Fibroblast of pulmonary artery (primary cell): ENCODE results near the gene ABCG1.

ENCODE experiments used
- DNase-seq: peaks from one replicate; pipeline ENCODE4 v3.0.0-alpha.2; 2010; ENCODE audit warnings: low read depth
- H3K4me3 ChIP-seq: replicated peaks from 2 replicates; pipeline ENCODE4 v1.5.1; 2011; ENCODE audit warnings: low read depth, mild to moderate bottlenecking, control low read depth, low read length, moderate library complexity
- TF ChIP-seq, protein P1 (sequence below): IDR thresholded peaks from 2 replicates; pipeline ENCODE4 v1.5.1; 2011; ENCODE audit warnings: mild to moderate bottlenecking, control low read depth, low read length, inconsistent platforms; ENCODE audit errors: missing control alignments

Gene ABCG1

DNA sequence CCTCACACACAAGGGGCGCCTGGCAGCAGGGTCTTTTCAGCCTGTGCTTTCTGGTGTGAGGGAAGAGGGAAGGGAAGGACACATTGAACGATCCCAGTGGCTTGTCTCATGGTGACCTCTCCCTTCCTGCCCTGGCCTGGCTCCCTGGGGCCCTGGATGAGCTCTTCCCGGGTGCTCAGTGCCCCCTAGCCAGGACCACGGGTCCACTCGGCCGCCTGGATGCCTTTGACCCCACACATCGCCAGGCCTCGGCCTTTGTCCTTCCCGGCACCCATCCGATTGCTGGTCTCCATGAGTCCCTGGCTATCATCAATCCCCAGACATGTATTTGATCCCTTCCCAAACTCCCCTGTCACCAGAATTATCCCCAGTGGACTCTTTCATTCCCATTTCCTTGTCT lies 102.3 kb downstream of the ABCG1 start:
- H3K4me3 ChIP-seq = no peak overlapping the region
- TF ChIP-seq, protein P1, sequence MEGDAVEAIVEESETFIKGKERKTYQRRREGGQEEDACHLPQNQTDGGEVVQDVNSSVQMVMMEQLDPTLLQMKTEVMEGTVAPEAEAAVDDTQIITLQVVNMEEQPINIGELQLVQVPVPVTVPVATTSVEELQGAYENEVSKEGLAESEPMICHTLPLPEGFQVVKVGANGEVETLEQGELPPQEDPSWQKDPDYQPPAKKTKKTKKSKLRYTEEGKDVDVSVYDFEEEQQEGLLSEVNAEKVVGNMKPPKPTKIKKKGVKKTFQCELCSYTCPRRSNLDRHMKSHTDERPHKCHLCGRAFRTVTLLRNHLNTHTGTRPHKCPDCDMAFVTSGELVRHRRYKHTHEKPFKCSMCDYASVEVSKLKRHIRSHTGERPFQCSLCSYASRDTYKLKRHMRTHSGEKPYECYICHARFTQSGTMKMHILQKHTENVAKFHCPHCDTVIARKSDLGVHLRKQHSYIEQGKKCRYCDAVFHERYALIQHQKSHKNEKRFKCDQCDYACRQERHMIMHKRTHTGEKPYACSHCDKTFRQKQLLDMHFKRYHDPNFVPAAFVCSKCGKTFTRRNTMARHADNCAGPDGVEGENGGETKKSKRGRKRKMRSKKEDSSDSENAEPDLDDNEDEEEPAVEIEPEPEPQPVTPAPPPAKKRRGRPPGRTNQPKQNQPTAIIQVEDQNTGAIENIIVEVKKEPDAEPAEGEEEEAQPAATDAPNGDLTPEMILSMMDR = no peak
- DNase-seq = no peak

DNA sequence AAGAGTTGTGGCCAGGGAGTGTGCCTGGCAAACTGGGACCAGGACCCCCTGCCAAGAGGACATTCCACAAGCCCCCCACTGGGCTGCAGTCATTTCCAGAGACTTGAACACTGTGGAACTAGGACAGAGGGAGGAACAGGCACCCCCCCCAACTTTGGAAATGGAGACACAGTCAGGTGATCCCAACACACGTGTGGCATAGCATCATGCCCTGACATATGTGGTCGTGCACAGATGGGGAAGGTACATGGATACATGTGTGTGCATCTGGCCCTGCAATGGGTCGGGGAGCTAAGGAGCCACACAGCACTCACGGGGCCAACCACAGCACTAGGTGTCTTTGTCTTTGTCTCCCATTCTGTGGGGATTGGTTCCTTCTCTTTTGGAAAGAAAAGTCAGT lies 102.9 kb downstream of the ABCG1 start:
- TF ChIP-seq, protein P1 = no peak
- no peak for DNase-seq
- H3K4me3 ChIP-seq = no peak overlapping the region

DNA sequence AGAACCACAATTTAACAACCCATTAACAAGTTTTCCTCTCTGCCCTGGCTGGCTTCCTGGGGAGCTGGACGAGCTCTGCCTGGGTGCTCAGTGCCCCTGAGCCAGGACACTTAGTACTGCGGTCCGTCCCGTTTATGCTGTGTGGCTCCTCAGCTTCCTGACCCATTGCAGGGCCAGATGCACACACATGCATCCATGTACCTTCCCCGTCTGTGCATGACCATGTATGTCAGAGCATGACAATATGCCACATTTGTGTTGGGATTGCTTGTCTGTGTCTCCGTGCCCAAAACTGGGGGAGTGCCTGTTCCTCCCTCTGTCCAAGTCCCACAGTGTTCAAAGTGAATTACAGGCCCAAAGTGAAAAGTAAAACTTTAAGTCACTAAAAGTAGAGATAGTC lies 106.0 kb downstream of the ABCG1 start:
- TF ChIP-seq, protein P1 = no peak
- DNase-seq = no peak
- H3K4me3 ChIP-seq = no peak overlapping the region

DNA sequence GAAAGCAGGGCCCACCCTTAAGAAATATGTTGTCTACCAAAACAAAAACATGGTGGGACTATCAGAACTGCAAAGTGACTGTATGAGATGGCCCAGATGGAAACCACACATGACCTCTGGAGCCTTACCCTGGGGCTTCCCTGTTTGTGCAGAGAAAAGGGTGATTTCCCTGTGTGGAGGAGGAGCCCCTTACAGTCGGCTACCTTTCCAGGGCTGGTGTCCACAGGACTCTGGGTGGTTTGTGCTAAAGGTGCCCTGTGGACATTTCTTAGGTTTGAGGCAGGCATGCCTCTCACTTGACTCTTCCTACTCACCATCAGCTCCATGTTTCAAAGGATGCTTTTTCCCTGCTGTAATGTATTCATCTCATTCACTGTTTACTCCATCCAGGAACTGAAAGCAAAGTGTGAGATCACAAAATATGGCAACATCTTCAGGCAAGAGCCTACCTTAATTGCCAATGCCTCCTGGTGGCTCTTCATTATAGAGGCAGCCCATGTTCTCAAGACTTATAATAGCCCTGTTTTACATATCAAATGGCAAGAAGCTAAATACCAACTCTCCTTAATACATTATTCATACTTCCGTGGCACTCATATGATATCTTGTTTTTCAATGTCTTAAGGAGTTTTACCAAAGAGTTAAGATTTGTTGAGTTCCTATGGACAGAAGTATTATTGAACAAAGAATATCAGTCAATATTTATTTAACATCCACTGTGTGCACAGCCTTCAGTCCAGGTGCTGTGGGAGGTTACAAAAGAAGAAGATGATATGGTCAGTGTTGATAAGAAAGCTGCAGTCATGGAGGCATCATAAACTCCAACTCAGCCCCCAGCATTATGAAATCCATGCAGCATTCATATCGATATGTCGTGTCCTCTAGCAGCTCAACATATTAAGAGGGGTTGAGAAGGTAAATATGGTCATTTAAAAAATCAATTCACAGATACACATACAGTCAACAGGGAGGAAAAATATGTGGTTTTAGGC lies 111.7 kb downstream of the ABCG1 start:
- TF ChIP-seq, protein P1 = no peak
- DNase-seq = no peak
- H3K4me3 ChIP-seq = no peak overlapping the region

DNA sequence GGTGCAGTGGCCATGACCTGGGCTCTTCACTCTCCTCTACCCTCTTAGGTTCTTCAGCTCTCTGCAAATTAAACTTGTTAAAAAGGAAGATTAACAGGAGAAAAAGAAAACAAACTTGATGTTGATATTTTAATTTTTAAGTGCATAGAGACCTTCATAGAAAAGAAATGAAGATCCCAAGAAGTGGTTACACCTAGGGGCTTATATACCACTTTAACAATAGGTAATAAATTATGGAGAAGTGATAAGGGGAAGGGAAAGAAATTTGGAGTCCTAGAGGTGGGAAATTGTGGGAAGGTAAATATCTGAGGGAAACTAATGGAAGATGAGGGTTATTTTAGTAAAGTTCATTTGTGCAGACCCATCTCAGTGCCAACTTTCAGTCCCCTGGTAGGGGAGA lies 112.7 kb downstream of the ABCG1 start:
- no peak overlapping the region for H3K4me3 ChIP-seq
- TF ChIP-seq, protein P1 = no peak
- no peak for DNase-seq

DNA sequence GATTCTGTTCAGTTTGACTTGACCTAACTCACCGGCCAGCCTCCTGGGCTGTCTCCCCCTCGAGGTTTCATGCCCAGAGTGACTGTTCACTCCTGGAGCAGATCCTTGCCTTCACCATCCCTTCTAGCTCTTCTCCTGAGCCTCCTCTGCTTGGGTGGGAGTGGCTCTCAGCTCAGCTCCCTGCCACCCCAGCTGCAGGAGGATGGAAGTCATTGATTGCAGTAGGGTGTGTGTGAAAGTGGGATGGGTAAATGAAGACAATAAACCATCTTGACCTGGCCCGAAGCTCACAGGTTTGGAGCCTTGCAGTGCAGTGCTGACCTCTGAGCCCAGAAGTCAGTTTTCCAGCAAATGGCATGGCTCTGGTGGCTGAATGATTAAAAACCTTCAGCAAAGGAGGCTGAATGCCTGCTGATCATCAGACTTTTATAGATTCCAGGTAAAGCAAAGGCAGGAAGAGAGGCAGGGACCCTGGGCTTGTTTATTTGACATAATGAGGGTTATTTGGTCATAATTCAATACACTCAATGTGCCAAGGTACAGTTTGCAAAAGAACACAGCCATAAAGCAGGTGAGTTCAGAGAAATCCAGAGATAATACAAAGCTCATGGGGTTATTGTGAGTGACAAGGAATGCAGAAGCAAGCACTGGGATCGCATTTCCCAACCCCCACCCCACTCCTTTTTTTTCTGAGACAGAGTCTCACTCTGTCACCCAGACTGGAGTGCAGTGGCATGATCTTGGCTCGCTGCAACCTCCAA lies 113.8 kb downstream of the ABCG1 start:
- no peak for DNase-seq
- no peak overlapping the region for H3K4me3 ChIP-seq
- TF ChIP-seq, protein P1 = no peak
